Activated T-cell treated with anti-CD3 and anti-CD28 coated beads, Interleukin-2, amount 50 U/mL, for 24 hours (primary cell): ENCODE results near the gene RAC2.
"Not testable (repeated sequence)": the region's sequence is repeated elsewhere in the genome, so short reads cannot be mapped to it uniquely, and the experiment has no call there.

Experiments used
- DNase-seq: peaks from one replicate; pipeline ENCODE4 v3.0.0-alpha.2; 2020
- H3K27ac Mint-ChIP-seq: 2 replicates; pipeline ENCODE4 v1.8.0; 2020; ENCODE audit warnings: mild to moderate bottlenecking, mixed read lengths
- H3K27me3 Mint-ChIP-seq: 2 replicates; pipeline ENCODE4 v1.8.0; 2020; ENCODE audit warnings: mixed read lengths
- H3K36me3 Mint-ChIP-seq: 2 replicates; pipeline ENCODE4 v1.8.0; 2020; ENCODE audit warnings: low read depth, mixed read lengths
- H3K4me1 Mint-ChIP-seq: 2 replicates; pipeline ENCODE4 v1.8.0; 2020; ENCODE audit warnings: low read depth, mixed read lengths
- H3K4me3 Mint-ChIP-seq: 2 replicates; pipeline ENCODE4 v1.8.0; 2020; ENCODE audit warnings: mild to moderate bottlenecking, moderate library complexity, mixed read lengths
- H3K9me3 Mint-ChIP-seq: 2 replicates; pipeline ENCODE4 v1.8.0; 2020; ENCODE audit warnings: mixed read lengths

The RAC2 gene

GRCh38 chr22:37255558-37256006 lies 11.5 kb upstream of the RAC2 start:
- Mint-ChIP-seq H3K4me1 (peaks cover 42% of the 10 kb centered on the region), H3K9me3 (no peaks in the 10 kb centered on the region), H3K27me3 (no peaks in the 10 kb centered on the region), H3K27ac (peak overlapping the region; percentile 16), H3K36me3 (no peaks in the 10 kb centered on the region), H3K4me3 (no peak overlapping the region)
- DNase-seq: no peak

GRCh38 chr22:37254867-37255233 lies 10.8 kb upstream of the RAC2 start:
- no peaks in the 10 kb centered on the region for H3K9me3 Mint-ChIP-seq
- no peaks in the 10 kb centered on the region for H3K36me3 Mint-ChIP-seq
- no peak for DNase-seq
- H3K4me3 Mint-ChIP-seq: no peak overlapping the region
- H3K27ac Mint-ChIP-seq: no peak overlapping the region
- H3K4me1 Mint-ChIP-seq: peaks cover 36% of the 10 kb centered on the region
- H3K27me3 Mint-ChIP-seq: no peaks in the 10 kb centered on the region

- Mint-ChIP-seq H3K4me1 (peaks cover 33% of the 10 kb centered on the region), H3K9me3 (no peaks in the 10 kb centered on the region), H3K36me3 (no peaks in the 10 kb centered on the region), H3K27me3 (no peaks in the 10 kb centered on the region), H3K4me3 (no peak overlapping the region), H3K27ac (no peak overlapping the region)
- DNase-seq: no peak
Observed at GRCh38 chr22:37254209-37254866, 10.3 kb upstream of the RAC2 start.

GRCh38 chr22:37253126-37253660 lies 9.1 kb upstream of the RAC2 start:
- DNase-seq: no peak
- H3K36me3 Mint-ChIP-seq: no peaks in the 10 kb centered on the region
- H3K9me3 Mint-ChIP-seq: no peaks in the 10 kb centered on the region
- H3K4me3 Mint-ChIP-seq: no peak overlapping the region
- H3K27ac Mint-ChIP-seq: no peak overlapping the region
- peaks cover 32% of the 10 kb centered on the region for H3K4me1 Mint-ChIP-seq
- no peaks in the 10 kb centered on the region for H3K27me3 Mint-ChIP-seq

- not testable (repeated sequence) for H3K36me3 Mint-ChIP-seq, H3K27me3 Mint-ChIP-seq, DNase-seq, H3K4me3 Mint-ChIP-seq, H3K9me3 Mint-ChIP-seq, H3K27ac Mint-ChIP-seq
- peaks cover 30% of the 10 kb centered on the region for H3K4me1 Mint-ChIP-seq
Observed at GRCh38 chr22:37251836-37252235, 7.8 kb upstream of the RAC2 start.

GRCh38 chr22:37249986-37250385 lies 5.9 kb upstream of the RAC2 start:
- Mint-ChIP-seq H3K4me1 (peaks cover 26% of the 10 kb centered on the region), H3K36me3 (no peaks in the 10 kb centered on the region), H3K9me3 (no peaks in the 10 kb centered on the region), H3K4me3 (no peak overlapping the region), H3K27ac (no peak overlapping the region), H3K27me3 (no peaks in the 10 kb centered on the region)
- no peak for DNase-seq

GRCh38 chr22:37248251-37248650 lies 4.2 kb upstream of the RAC2 start:
- H3K4me3 Mint-ChIP-seq: no peak overlapping the region
- peak overlapping the region; percentile 41 for H3K27ac Mint-ChIP-seq
- H3K36me3 Mint-ChIP-seq: peaks cover 8% of the 10 kb centered on the region
- H3K9me3 Mint-ChIP-seq: no peaks in the 10 kb centered on the region
- H3K4me1 Mint-ChIP-seq: peaks cover 26% of the 10 kb centered on the region
- DNase-seq: no peak
- no peaks in the 10 kb centered on the region for H3K27me3 Mint-ChIP-seq

GRCh38 chr22:37245740-37246139 lies 1.7 kb upstream of the RAC2 start:
- Mint-ChIP-seq H3K36me3 (peaks cover 33% of the 10 kb centered on the region), H3K9me3 (no peaks in the 10 kb centered on the region), H3K27ac (no peak overlapping the region), H3K4me3 (no peak overlapping the region), H3K4me1 (peaks cover 41% of the 10 kb centered on the region), H3K27me3 (no peaks in the 10 kb centered on the region)
- no peak for DNase-seq

GRCh38 chr22:37244922-37245722 lies 1.1 kb upstream of the RAC2 start:
- peaks cover 47% of the 10 kb centered on the region for H3K4me1 Mint-ChIP-seq
- H3K36me3 Mint-ChIP-seq: peaks cover 40% of the 10 kb centered on the region
- H3K4me3 Mint-ChIP-seq: peak overlapping the region; percentile 98
- no peaks in the 10 kb centered on the region for H3K9me3 Mint-ChIP-seq
- no peaks in the 10 kb centered on the region for H3K27me3 Mint-ChIP-seq
- peak overlapping the region; percentile 98 for H3K27ac Mint-ChIP-seq
- peak; percentile 49 for DNase-seq

- Mint-ChIP-seq H3K27ac (peak overlapping the region; percentile 98), H3K9me3 (no peaks in the 10 kb centered on the region), H3K4me1 (peaks cover 58% of the 10 kb centered on the region), H3K27me3 (no peaks in the 10 kb centered on the region), H3K36me3 (peaks cover 55% of the 10 kb centered on the region), H3K4me3 (peak overlapping the region; percentile 98)
- DNase-seq: peak; percentile 54
Observed at GRCh38 chr22:37243402-37244113, 511 bp downstream of the RAC2 start.

- DNase-seq: peak; percentile 88
- peaks cover 66% of the 10 kb centered on the region for H3K36me3 Mint-ChIP-seq
- H3K9me3 Mint-ChIP-seq: no peaks in the 10 kb centered on the region
- peak overlapping the region; percentile 98 for H3K4me3 Mint-ChIP-seq
- H3K27me3 Mint-ChIP-seq: no peaks in the 10 kb centered on the region
- peaks cover 61% of the 10 kb centered on the region for H3K4me1 Mint-ChIP-seq
- H3K27ac Mint-ChIP-seq: peak overlapping the region; percentile 98
Observed at GRCh38 chr22:37242395-37242918, 1.6 kb downstream of the RAC2 start.

GRCh38 chr22:37241351-37242142 lies 2.5 kb downstream of the RAC2 start:
- peak overlapping the region; percentile 98 for H3K27ac Mint-ChIP-seq
- H3K9me3 Mint-ChIP-seq: no peaks in the 10 kb centered on the region
- H3K4me1 Mint-ChIP-seq: peaks cover 69% of the 10 kb centered on the region
- no peaks in the 10 kb centered on the region for H3K27me3 Mint-ChIP-seq
- peak overlapping the region; percentile 98 for H3K4me3 Mint-ChIP-seq
- DNase-seq: peak; percentile 70
- peaks cover 75% of the 10 kb centered on the region for H3K36me3 Mint-ChIP-seq

- no peaks in the 10 kb centered on the region for H3K9me3 Mint-ChIP-seq
- peaks cover 75% of the 10 kb centered on the region for H3K4me1 Mint-ChIP-seq
- H3K36me3 Mint-ChIP-seq: peaks cover 81% of the 10 kb centered on the region
- H3K4me3 Mint-ChIP-seq: peak overlapping the region; percentile 98
- DNase-seq: no peak
- H3K27me3 Mint-ChIP-seq: no peaks in the 10 kb centered on the region
- H3K27ac Mint-ChIP-seq: peak overlapping the region; percentile 98
Observed at GRCh38 chr22:37240941-37241320, 3.1 kb downstream of the RAC2 start.
